IMR-90 (cell line): ENCODE measurements around the gene UMODL1. TPM values are rescaled to one million over a fixed set of nuclear protein-coding genes. Genes with fewer than 3 reads are reported as not detected.

ENCODE experiments used
- ATAC-seq: fragments of 200-7000 bp; cut with Tn5 transposase; 2 replicates; pipeline ENCODE4 v1.9.1; 2020; ENCODE audit warnings: low read depth, mild to moderate bottlenecking, moderate library complexity
- BruUV-seq: library from RNA; stranded (reverse); fragments of 400-500 nt; replicated peaks from 2 replicates; lab custom pipeline; 2021; lab: Mats Ljungman, UMichigan
- CTCF ChIA-PET: fragments of 300-600 bp; formaldehyde crosslinking; extraction: SDS; loops from one replicate; lab custom pipeline; 2021; ENCODE audit warnings: antibody characterized with exemption; lab: Yijun Ruan, JAX
- POLR2A ChIA-PET: fragments of 300-600 bp; sonication (Branson Sonifier 250); formaldehyde crosslinking; loops from one replicate; lab custom pipeline; 2022; ENCODE audit warnings: antibody characterized with exemption; ENCODE audit not compliant: unreplicated experiment; lab: Charles Lee
- DNase-seq: peaks from one replicate; pipeline ENCODE4 v3.0.0; 2013
- H2AFZ ChIP-seq: replicated peaks from 2 replicates; pipeline ENCODE3; 2013; ENCODE audit warnings: low read length, mild to moderate bottlenecking; ENCODE audit not compliant: poor library complexity
- H2AK5ac ChIP-seq: 2 replicates; pipeline ENCODE4 v1.6.1; 2013; ENCODE audit warnings: low read depth, low read length, inconsistent platforms
- H2AK9ac ChIP-seq: replicated peaks from 2 replicates; pipeline ENCODE3; 2013; ENCODE audit warnings: mild to moderate bottlenecking, low read depth, low read length, moderate library complexity; ENCODE audit not compliant: poor library complexity
- H2BK120ac ChIP-seq: 2 replicates; pipeline ENCODE4 v1.6.1; 2013; ENCODE audit warnings: low read depth, low read length, inconsistent platforms
- H2BK15ac ChIP-seq: 3 replicates; pipeline ENCODE4 v1.6.1; 2013; ENCODE audit warnings: low read depth, low read length, inconsistent platforms
- H2BK20ac ChIP-seq: 2 replicates; pipeline ENCODE4 v1.6.1; 2013; ENCODE audit warnings: low read depth, mild to moderate bottlenecking, inconsistent platforms, low read length, moderate library complexity
- H2BK5ac ChIP-seq: 2 replicates; pipeline ENCODE4 v1.6.1; 2013; ENCODE audit warnings: mild to moderate bottlenecking, low read depth, low read length, inconsistent platforms; ENCODE audit not compliant: poor library complexity, severe bottlenecking
- H3K14ac ChIP-seq: replicated peaks from 2 replicates; pipeline ENCODE4 v1.6.1; 2013; ENCODE audit warnings: low read depth, low read length, inconsistent platforms
- H3K18ac ChIP-seq: 2 replicates; pipeline ENCODE4 v1.6.1; 2013; ENCODE audit warnings: low read depth, low read length, control low read depth
- H3K23ac ChIP-seq: 2 replicates; pipeline ENCODE4 v1.6.1; 2013; ENCODE audit warnings: low read depth, low read length, inconsistent platforms
- H3K27ac ChIP-seq: 2 replicates; pipeline ENCODE4 v1.5.1; 2013; ENCODE audit warnings: mild to moderate bottlenecking, control low read depth, low read length; ENCODE audit not compliant: insufficient read depth
- H3K27me3 ChIP-seq: 2 replicates; pipeline ENCODE4 v1.6.1; 2013; ENCODE audit warnings: low read length; ENCODE audit not compliant: control insufficient read depth, insufficient read depth
- H3K36me3 ChIP-seq: 2 replicates; pipeline ENCODE4 v1.6.1; 2013; ENCODE audit warnings: low read length, mixed read lengths; ENCODE audit not compliant: control insufficient read depth, insufficient read depth
- H3K4ac ChIP-seq: 2 replicates; pipeline ENCODE4 v1.6.1; 2013; ENCODE audit warnings: low read depth, low read length, inconsistent platforms
- H3K4me1 ChIP-seq: 2 replicates; pipeline ENCODE4 v1.6.1; 2013; ENCODE audit warnings: low read length, mixed read lengths; ENCODE audit not compliant: control insufficient read depth, insufficient read depth
- H3K4me2 ChIP-seq: 2 replicates; pipeline ENCODE4 v1.6.1; 2013; ENCODE audit warnings: low read depth, mild to moderate bottlenecking, control low read depth, low read length, moderate library complexity
- H3K4me3 ChIP-seq: 2 replicates; pipeline ENCODE4 v1.5.1; 2013; ENCODE audit warnings: low read depth, mild to moderate bottlenecking, control low read depth, low read length, moderate library complexity; ENCODE audit not compliant: insufficient read depth
- H3K56ac ChIP-seq: 2 replicates; pipeline ENCODE4 v1.6.1; 2013; ENCODE audit warnings: low read length, inconsistent platforms; ENCODE audit not compliant: insufficient read depth; ENCODE audit errors: extremely low read depth
- H3K79me1 ChIP-seq, 2 experiments: 2 replicates each; pipeline ENCODE4 v1.6.1; 2013; ENCODE audit warnings: low read length in 2 of 2, inconsistent platforms in 1 of 2, low read depth in 1 of 2
- H3K9ac ChIP-seq: 2 replicates; pipeline ENCODE4 v1.6.1; 2013; ENCODE audit warnings: low read depth, low read length, control low read depth
- H3K9me1 ChIP-seq: 2 replicates; pipeline ENCODE4 v1.6.1; 2013; ENCODE audit warnings: low read length, inconsistent platforms; ENCODE audit not compliant: insufficient read depth
- H3K9me3 ChIP-seq: 2 replicates; pipeline ENCODE4 v1.6.1; 2013; ENCODE audit warnings: low read length; ENCODE audit not compliant: control insufficient read depth, insufficient read depth
- H4K20me1 ChIP-seq: 2 replicates; pipeline ENCODE4 v1.6.1; 2013; ENCODE audit warnings: low read length, inconsistent platforms; ENCODE audit not compliant: insufficient read depth
- H4K5ac ChIP-seq: 2 replicates; pipeline ENCODE4 v1.6.1; 2013; ENCODE audit warnings: mild to moderate bottlenecking, low read depth, low read length, control low read depth
- H4K8ac ChIP-seq, 2 experiments: 2 replicates each; pipeline ENCODE4 v1.6.1; 2013; ENCODE audit warnings: low read depth in 2 of 2, low read length in 2 of 2, control low read depth in 1 of 2, inconsistent platforms in 1 of 2
- H4K91ac ChIP-seq: 2 replicates; pipeline ENCODE4 v1.6.1; 2013; ENCODE audit warnings: low read depth, low read length, inconsistent platforms; ENCODE audit not compliant: insufficient read depth
- BHLHE40 ChIP-seq: fragments of 150-350 bp; IDR thresholded peaks from 2 replicates; pipeline ENCODE4 v1.6.1; 2016; ENCODE audit warnings: mild to moderate bottlenecking, low read depth, low read length
- CHD1 ChIP-seq: IDR thresholded peaks from 2 replicates; pipeline ENCODE4 v1.6.1; 2012; ENCODE audit warnings: low read depth, low read length, improper control_type of control experiment
- FOS ChIP-seq: fragments of 150-350 bp; IDR thresholded peaks from 2 replicates; pipeline ENCODE4 v1.6.1; 2016; ENCODE audit warnings: low read depth, low read length
- MAZ ChIP-seq: IDR thresholded peaks from 2 replicates; pipeline ENCODE4 v1.6.1; 2012; ENCODE audit warnings: low read depth, mild to moderate bottlenecking, low read length, improper control_type of control experiment, moderate library complexity, borderline replicate concordance
- POLR2A ChIP-seq: IDR thresholded peaks from 2 replicates; pipeline ENCODE4 v1.6.1; 2012; ENCODE audit warnings: mild to moderate bottlenecking, low read depth, low read length
- RAD21 ChIP-seq: IDR thresholded peaks from 2 replicates; pipeline ENCODE4 v1.6.1; 2012; ENCODE audit warnings: low read length, improper control_type of control experiment
- RCOR1 ChIP-seq: IDR thresholded peaks from 2 replicates; pipeline ENCODE4 v1.6.1; 2012; ENCODE audit warnings: mild to moderate bottlenecking, low read length, improper control_type of control experiment; ENCODE audit not compliant: insufficient replicate concordance
- SMC3 ChIP-seq: fragments of 150-350 bp; IDR thresholded peaks from 2 replicates; pipeline ENCODE4 v1.6.1; 2016; ENCODE audit warnings: low read depth, mild to moderate bottlenecking, antibody characterized with exemption, low read length, moderate library complexity
- USF2 ChIP-seq: fragments of 150-350 bp; IDR thresholded peaks from 2 replicates; pipeline ENCODE4 v1.6.1; 2017; ENCODE audit warnings: mild to moderate bottlenecking, antibody characterized with exemption, low read length, low read depth
- WGBS, 2 experiments: methylation state at CpG; one replicate each; pipeline versions ENCODE4 v1.1.5 to v1.1.7; 2013; ENCODE audit warnings: missing lambda C conversion rate in 2 of 2; ENCODE audit not compliant: insufficient read length in 1 of 2; ENCODE audit errors: extremely low coverage in 2 of 2; 5-methylcytosine and 5-hydroxymethylcytosine counted together
- dilution Hi-C: fragments of 300-500 bp; cut with HindIII; formaldehyde crosslinking; loops from one replicate; pipeline ENCODE4 v1.14.3; 2018; ENCODE audit warnings: low sequenced_read_pairs; ENCODE audit not compliant: unreplicated experiment
- in situ Hi-C: fragments of 300-500 bp; cut with MboI; formaldehyde crosslinking; loops from 3 replicates; pipeline ENCODE4 v1.14.3; 2019; ENCODE audit warnings: low sequenced_read_pairs, inconsistent platforms, mixed read lengths
- intact Hi-C: fragments of 100-400 bp; cut with micrococcal nuclease; formaldehyde crosslinking; loops from 2 replicates; pipeline ENCODE4 v1.10.0; 2022
- polyA plus RNA-seq, 3 experiments: library from polyadenylated mRNA; depleted of rRNA; stranded (reverse); fragments of >200 nt; gene quantifications; 2 replicates each; pipeline ENCODE4 v1.2.3, GENCODE V29; 2012; ENCODE audit warnings: low replicate concordance in 1 of 3
- total RNA-seq: library from RNA; depleted of rRNA; stranded (reverse); fragments of >200 nt; gene quantifications from 2 replicates; pipeline ENCODE4 v1.2.3, GENCODE V29; 2012
- TF ChIP-seq, protein P1 (sequence below): fragments of 150-350 bp; IDR thresholded peaks from 2 replicates; pipeline ENCODE4 v1.6.1; 2016; ENCODE audit warnings: low read depth, mild to moderate bottlenecking, low read length, moderate library complexity, borderline replicate concordance

The UMODL1 gene
- total and polyA plus RNA-seq, 2 of the 4 experiments (the other 2 are of a cell fraction) = 0.02 TPM; not detected in 1

GRCh38 chr21:42114646-42115045 lies 43.5 kb downstream of the UMODL1 start:
- H3K4ac ChIP-seq = no peak overlapping the region
- H3K18ac ChIP-seq = no peak overlapping the region
- H3K27ac ChIP-seq = no peak overlapping the region
- H2AFZ ChIP-seq = no peak overlapping the region
- H3K4me1 ChIP-seq = peaks cover 7% of the 10 kb centered on the region; the same call in 1 of the 2 replicates
- H4K5ac ChIP-seq = no peak overlapping the region
- dilution Hi-C loops = no loop called here
- H4K91ac ChIP-seq = no peak overlapping the region
- in situ Hi-C loops = loop anchor here (5.0 to 10.0 kb wide), 2 partner anchors 167 to 500 kb away; no protein-coding TSS in a partner anchor
- CTCF ChIA-PET = no interaction called here
- no peaks in the 10 kb centered on the region for H3K79me1 ChIP-seq
- ATAC-seq = no peak
- H3K9ac ChIP-seq = no peak overlapping the region
- H3K4me3 ChIP-seq = no peak overlapping the region
- 98% methylated on average over 5 of the region's 7 CpGs; no CpG with 5 or more reads in 1 of the 2 experiments for WGBS, 2 experiments
- no peak overlapping the region for H2BK5ac ChIP-seq
- H3K4me2 ChIP-seq = no peak overlapping the region
- H2BK15ac ChIP-seq = no peak overlapping the region
- POLR2A ChIA-PET = no interaction called here
- no TSS peak for BruUV-seq
- peaks cover 24% of the 10 kb centered on the region; the same call in 1 of the 2 replicates for H3K27me3 ChIP-seq
- DNase-seq = no peak
- H4K20me1 ChIP-seq = no peaks in the 10 kb centered on the region
- H3K9me3 ChIP-seq = no peaks in the 10 kb centered on the region
- no peaks in the 10 kb centered on the region for H3K9me1 ChIP-seq
- H3K36me3 ChIP-seq = no peaks in the 10 kb centered on the region
- H2AK5ac ChIP-seq = no peak overlapping the region; the same call in 1 of the 2 replicates
- no peak overlapping the region for H4K8ac ChIP-seq
- H3K23ac ChIP-seq = no peak overlapping the region
- no peak overlapping the region for H2BK120ac ChIP-seq
- H2AK9ac ChIP-seq = no peak overlapping the region
- no peak overlapping the region for H2BK20ac ChIP-seq
- H3K56ac ChIP-seq = no peak overlapping the region
- intact Hi-C loops = loop anchor here (5.0 kb wide), 2 partner anchors 157 to 277 kb away; no protein-coding TSS in a partner anchor
- no peak for TF ChIP-seq RAD21
- no peak for TF ChIP-seq BHLHE40
- no peak for TF ChIP-seq USF2
- no peak for TF ChIP-seq POLR2A
- TF ChIP-seq CHD1 = no peak
- TF ChIP-seq, protein P1, sequence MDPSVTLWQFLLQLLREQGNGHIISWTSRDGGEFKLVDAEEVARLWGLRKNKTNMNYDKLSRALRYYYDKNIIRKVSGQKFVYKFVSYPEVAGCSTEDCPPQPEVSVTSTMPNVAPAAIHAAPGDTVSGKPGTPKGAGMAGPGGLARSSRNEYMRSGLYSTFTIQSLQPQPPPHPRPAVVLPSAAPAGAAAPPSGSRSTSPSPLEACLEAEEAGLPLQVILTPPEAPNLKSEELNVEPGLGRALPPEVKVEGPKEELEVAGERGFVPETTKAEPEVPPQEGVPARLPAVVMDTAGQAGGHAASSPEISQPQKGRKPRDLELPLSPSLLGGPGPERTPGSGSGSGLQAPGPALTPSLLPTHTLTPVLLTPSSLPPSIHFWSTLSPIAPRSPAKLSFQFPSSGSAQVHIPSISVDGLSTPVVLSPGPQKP = no peak
- TF ChIP-seq FOS = no peak
- TF ChIP-seq SMC3 = no peak
- no peak for TF ChIP-seq MAZ
- no peak for TF ChIP-seq RCOR1
- H3K14ac ChIP-seq = no peak overlapping the region
